Panc1 (cell line): ENCODE results near the gene LHFPL2. TPM values are rescaled to one million over a fixed set of nuclear protein-coding genes. Genes with fewer than 3 reads are reported as not detected.

Experiments used
- ATAC-seq: fragments of 200-7000 bp; cut with Tn5 transposase; 2 replicates; pipeline ENCODE4 v1.9.1; 2020; ENCODE audit warnings: mild to moderate bottlenecking, moderate library complexity
- BruUV-seq: library from RNA; stranded (reverse); fragments of 400-500 nt; replicated peaks from 2 replicates; lab custom pipeline; 2021; lab: Mats Ljungman, UMichigan
- CTCF ChIA-PET: fragments of 300-600 bp; sonication (Branson Sonifier 250); formaldehyde crosslinking; loops from one replicate; lab custom pipeline; 2022; ENCODE audit warnings: antibody characterized with exemption; lab: Charles Lee
- POLR2A ChIA-PET: fragments of 300-600 bp; sonication (Branson Sonifier 250); formaldehyde crosslinking; loops from one replicate; lab custom pipeline; 2022; ENCODE audit warnings: antibody characterized with exemption; lab: Charles Lee
- DNase-seq: peaks from one replicate; pipeline ENCODE4 v3.0.0-alpha.2; 2010; ENCODE audit warnings: low read depth, low spot score
- H3K27ac ChIP-seq: 2 replicates; pipeline ENCODE4 v1.5.1; 2011; ENCODE audit warnings: mild to moderate bottlenecking, low read length, inconsistent platforms
- H3K27me3 ChIP-seq: fragments of 200-500 bp; sonication (Bioruptor generic); 2 replicates; pipeline ENCODE4 v1.6.0; 2014; ENCODE audit warnings: low read length, inconsistent platforms; ENCODE audit not compliant: control insufficient read depth, insufficient read depth
- H3K36me3 ChIP-seq: fragments of 200-500 bp; sonication (Bioruptor generic); 2 replicates; pipeline ENCODE4 v1.5.1; 2014; ENCODE audit warnings: inconsistent platforms, mild to moderate bottlenecking, low read length, moderate library complexity; ENCODE audit not compliant: control insufficient read depth, insufficient read depth
- H3K4me1 ChIP-seq: 2 replicates; pipeline ENCODE4 v1.5.1; 2011; ENCODE audit warnings: inconsistent platforms, mild to moderate bottlenecking, low read length, moderate library complexity; ENCODE audit not compliant: control insufficient read depth, insufficient read depth
- H3K4me3 ChIP-seq, 2 experiments: 2 replicates each; pipeline ENCODE4 v1.5.1; 2011 to 2012; ENCODE audit warnings: low read depth in 2 of 2, low read length in 2 of 2, mild to moderate bottlenecking in 2 of 2, inconsistent platforms in 1 of 2, moderate library complexity in 1 of 2
- H3K9me3 ChIP-seq: fragments of 200-500 bp; sonication (Bioruptor generic); 2 replicates; pipeline ENCODE4 v1.5.1; 2014; ENCODE audit warnings: low read depth, mild to moderate bottlenecking, inconsistent platforms, low read length, moderate library complexity; ENCODE audit not compliant: control insufficient read depth, insufficient read depth
- CTCF ChIP-seq: fragments of 450-650 bp; IDR thresholded peaks from 2 replicates; pipeline ENCODE4 v1.5.1; 2017; ENCODE audit warnings: mild to moderate bottlenecking
- POLR2AphosphoS5 ChIP-seq: IDR thresholded peaks from 2 replicates; pipeline ENCODE4 v1.6.1; 2012; ENCODE audit warnings: mild to moderate bottlenecking, low read depth, low read length, moderate library complexity
- SIN3A ChIP-seq: IDR thresholded peaks from 2 replicates; pipeline ENCODE4 v1.6.1; 2012; ENCODE audit warnings: low read depth, mild to moderate bottlenecking, low read length, moderate library complexity, borderline replicate concordance; ENCODE audit not compliant: insufficient read depth
- TCF7L2 ChIP-seq: IDR thresholded peaks from 2 replicates; pipeline ENCODE4 v1.6.1; 2011; ENCODE audit warnings: mild to moderate bottlenecking, low read depth, low read length, inconsistent platforms
- in situ Hi-C: cut with HindIII; loops from 2 replicates; pipeline ENCODE4 v1.10.0; 2016; ENCODE audit warnings: low sequenced_read_pairs, low pct_unique_long_range_greater_than_20kb
- intact Hi-C: fragments of 100-400 bp; cut with micrococcal nuclease; formaldehyde crosslinking; loops from one replicate; pipeline ENCODE4 v1.10.0; 2022; ENCODE audit not compliant: unreplicated experiment
- total RNA-seq: library from RNA; stranded (reverse); gene quantifications from one replicate; pipeline ENCODE4 v1.2.1, GENCODE V29; 2021; ENCODE audit not compliant: unreplicated experiment
- TF ChIP-seq, protein P1 (sequence below), 2 experiments: IDR thresholded peaks; 2 replicates each; pipeline ENCODE4 v1.6.1; 2011 to 2012; ENCODE audit warnings: low read depth in 2 of 2, control low read depth in 1 of 2, low read length in 1 of 2, mild to moderate bottlenecking in 1 of 2, moderate library complexity in 1 of 2; ENCODE audit not compliant: insufficient read depth in 1 of 2

Gene LHFPL2
- total RNA-seq, 1 experiment from 2014 or later, result 25.8 TPM

DNA sequence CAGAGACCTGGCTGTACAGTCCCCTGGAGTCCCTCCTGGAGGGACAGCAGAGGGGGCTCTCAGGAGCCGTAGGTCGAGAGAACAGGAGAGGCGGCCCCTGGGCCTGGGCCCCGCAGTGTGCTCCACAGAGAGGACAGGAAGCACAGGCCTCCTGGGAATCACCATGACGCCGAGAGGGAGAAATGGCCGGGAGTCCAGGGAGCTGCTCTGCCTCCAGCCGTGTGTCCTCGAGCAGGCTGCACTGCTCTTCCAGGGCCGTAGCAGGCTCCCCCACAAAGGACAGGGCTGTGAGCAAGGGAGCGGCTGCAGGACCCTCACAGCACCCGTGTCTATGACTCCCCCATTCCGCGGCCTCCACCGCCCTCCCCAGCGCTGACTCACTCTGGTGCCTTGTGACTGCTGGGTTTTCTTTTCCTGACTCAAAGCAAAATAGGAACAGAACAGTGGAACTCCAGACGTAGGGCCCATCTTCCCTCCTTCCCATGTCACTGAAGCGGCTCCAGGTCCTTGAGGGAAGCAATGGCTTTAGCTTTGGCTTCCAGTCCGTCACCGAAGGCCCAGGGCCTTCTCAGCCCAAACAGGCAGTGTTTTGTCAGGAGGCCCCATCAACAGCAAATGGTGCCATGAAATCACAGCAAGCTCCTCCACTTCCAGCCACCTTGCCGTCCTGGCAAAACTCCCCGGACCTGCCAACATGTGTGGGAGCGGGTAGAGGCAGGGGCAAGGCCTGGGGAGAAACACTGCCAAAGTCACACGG, 114.2 kb downstream of the LHFPL2 start:
- ChIA-PET CTCF (no interaction called here), POLR2A (no interaction called here)
- no TSS peak for BruUV-seq
- TF ChIP-seq CTCF (no peak), POLR2AphosphoS5 (no peak), SIN3A (no peak), TCF7L2 (no peak)
- TF ChIP-seq, protein P1, sequence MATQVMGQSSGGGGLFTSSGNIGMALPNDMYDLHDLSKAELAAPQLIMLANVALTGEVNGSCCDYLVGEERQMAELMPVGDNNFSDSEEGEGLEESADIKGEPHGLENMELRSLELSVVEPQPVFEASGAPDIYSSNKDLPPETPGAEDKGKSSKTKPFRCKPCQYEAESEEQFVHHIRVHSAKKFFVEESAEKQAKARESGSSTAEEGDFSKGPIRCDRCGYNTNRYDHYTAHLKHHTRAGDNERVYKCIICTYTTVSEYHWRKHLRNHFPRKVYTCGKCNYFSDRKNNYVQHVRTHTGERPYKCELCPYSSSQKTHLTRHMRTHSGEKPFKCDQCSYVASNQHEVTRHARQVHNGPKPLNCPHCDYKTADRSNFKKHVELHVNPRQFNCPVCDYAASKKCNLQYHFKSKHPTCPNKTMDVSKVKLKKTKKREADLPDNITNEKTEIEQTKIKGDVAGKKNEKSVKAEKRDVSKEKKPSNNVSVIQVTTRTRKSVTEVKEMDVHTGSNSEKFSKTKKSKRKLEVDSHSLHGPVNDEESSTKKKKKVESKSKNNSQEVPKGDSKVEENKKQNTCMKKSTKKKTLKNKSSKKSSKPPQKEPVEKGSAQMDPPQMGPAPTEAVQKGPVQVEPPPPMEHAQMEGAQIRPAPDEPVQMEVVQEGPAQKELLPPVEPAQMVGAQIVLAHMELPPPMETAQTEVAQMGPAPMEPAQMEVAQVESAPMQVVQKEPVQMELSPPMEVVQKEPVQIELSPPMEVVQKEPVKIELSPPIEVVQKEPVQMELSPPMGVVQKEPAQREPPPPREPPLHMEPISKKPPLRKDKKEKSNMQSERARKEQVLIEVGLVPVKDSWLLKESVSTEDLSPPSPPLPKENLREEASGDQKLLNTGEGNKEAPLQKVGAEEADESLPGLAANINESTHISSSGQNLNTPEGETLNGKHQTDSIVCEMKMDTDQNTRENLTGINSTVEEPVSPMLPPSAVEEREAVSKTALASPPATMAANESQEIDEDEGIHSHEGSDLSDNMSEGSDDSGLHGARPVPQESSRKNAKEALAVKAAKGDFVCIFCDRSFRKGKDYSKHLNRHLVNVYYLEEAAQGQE (IDR thresholded peaks at IDR 0.05; ENCODE audit: insufficient read depth in 1 of 2, low read depth in 2 of 2, low read length in 1 of 2), result no peak
- H3K36me3 ChIP-seq, result no peaks in the 10 kb centered on the region
- intact Hi-C loops (loop anchor here (10.0 kb wide), 2 partner anchors 100 to 350 kb away; no protein-coding TSS in a partner anchor), in situ Hi-C loops (no loop called here)
- H3K9me3 ChIP-seq, result no peaks in the 10 kb centered on the region
- DNase-seq (no peak), ATAC-seq (no peak)
- H3K4me1 ChIP-seq, result no peaks in the 10 kb centered on the region
- H3K27ac ChIP-seq, result no peak overlapping the region
- no peaks in the 10 kb centered on the region for H3K27me3 ChIP-seq
- H3K4me3 ChIP-seq, result no peak overlapping the region

GRCh38 chr5:78533356-78533755, 115.2 kb downstream of the LHFPL2 start:
- no peak overlapping the region for H3K27ac ChIP-seq
- ChIA-PET POLR2A (no interaction called here), CTCF (interaction anchor here (0.6 kb wide), 1 partner anchor 451 kb away, joined by 4 read pairs; no protein-coding TSS in a partner anchor)
- no peak overlapping the region for H3K4me3 ChIP-seq
- intact Hi-C loops (loop anchor here (10.0 kb wide), 2 partner anchors 101 to 351 kb away; no protein-coding TSS in a partner anchor), in situ Hi-C loops (no loop called here)
- no peak for DNase-seq
- no peaks in the 10 kb centered on the region for H3K27me3 ChIP-seq
- H3K4me1 ChIP-seq, result no peaks in the 10 kb centered on the region
- ATAC-seq, result 0 out of 2 replicates have a peak, but pooled peaks have one; percentile 51
- H3K9me3 ChIP-seq, result no peaks in the 10 kb centered on the region
- TF ChIP-seq TCF7L2 (no peak), CTCF (peak; percentile 63), SIN3A (no peak), POLR2AphosphoS5 (no peak)
- TF ChIP-seq, protein P1 (IDR thresholded peaks at IDR 0.05; ENCODE audit: insufficient read depth in 1 of 2, low read depth in 2 of 2, low read length in 1 of 2), result no peak
- no peaks in the 10 kb centered on the region for H3K36me3 ChIP-seq
- no TSS peak for BruUV-seq
